ENCODE results near the gene EN1.

GRCh38 chr2:118852605-118853128 lies 5.2 kb upstream of the EN1 start:
- TF ChIP-seq POLR2AphosphoS5 (IDR thresholded peaks at IDR 0.05) (no peak), CTCF (IDR thresholded peaks at IDR 0.05) (no peak)

Data from gastroesophageal sphincter (tissue), 3 donors.